HL-60 (cell line): ENCODE data around the gene TRPC4AP.
"Not testable (repeated sequence)": the region's sequence is repeated elsewhere in the genome, so short reads cannot be mapped to it uniquely, and the experiment has no call there.

Experiments
- DNase-seq, 2 experiments: peaks; one replicate each; pipeline ENCODE4 v3.0.0-alpha.2; 2010 to 2020; ENCODE audit warnings: low read depth in 1 of 2, low spot score in 1 of 2
- H3K27ac ChIP-seq: fragments of 250-450 bp; sonication (Bioruptor Pico); replicated peaks from 2 replicates; pipeline ENCODE4 v1.5.1; 2020; ENCODE audit warnings: mild to moderate bottlenecking, moderate library complexity
- H3K27me3 ChIP-seq: fragments of 250-450 bp; sonication (Bioruptor Pico); 2 replicates; pipeline ENCODE4 v1.5.1; 2021; ENCODE audit warnings: mild to moderate bottlenecking, moderate library complexity; ENCODE audit not compliant: insufficient read depth, poor library complexity, severe bottlenecking
- H3K4me3 ChIP-seq: replicated peaks from 2 replicates; pipeline ENCODE4 v1.5.1; 2011; ENCODE audit warnings: mild to moderate bottlenecking, control low read depth, low read length; ENCODE audit not compliant: insufficient read depth
- GABPA ChIP-seq: IDR thresholded peaks from 2 replicates; pipeline ENCODE4 v1.6.1; 2012; ENCODE audit warnings: low read depth
- POLR2AphosphoS5 ChIP-seq: IDR thresholded peaks from 2 replicates; pipeline ENCODE4 v1.6.1; 2012; ENCODE audit warnings: low read depth
- REST ChIP-seq: IDR thresholded peaks from 2 replicates; pipeline ENCODE4 v1.6.1; 2012; ENCODE audit warnings: low read depth; ENCODE audit not compliant: insufficient replicate concordance
- SPI1 ChIP-seq: IDR thresholded peaks from 2 replicates; pipeline ENCODE4 v1.6.1; 2012; ENCODE audit warnings: low read depth, mild to moderate bottlenecking, borderline replicate concordance
- TF ChIP-seq, protein P1 (sequence below): IDR thresholded peaks from one replicate; pipeline ENCODE4 v1.5.1; 2011; ENCODE audit warnings: low read length, control low read depth, inconsistent platforms; ENCODE audit not compliant: insufficient read depth

The TRPC4AP gene

DNA sequence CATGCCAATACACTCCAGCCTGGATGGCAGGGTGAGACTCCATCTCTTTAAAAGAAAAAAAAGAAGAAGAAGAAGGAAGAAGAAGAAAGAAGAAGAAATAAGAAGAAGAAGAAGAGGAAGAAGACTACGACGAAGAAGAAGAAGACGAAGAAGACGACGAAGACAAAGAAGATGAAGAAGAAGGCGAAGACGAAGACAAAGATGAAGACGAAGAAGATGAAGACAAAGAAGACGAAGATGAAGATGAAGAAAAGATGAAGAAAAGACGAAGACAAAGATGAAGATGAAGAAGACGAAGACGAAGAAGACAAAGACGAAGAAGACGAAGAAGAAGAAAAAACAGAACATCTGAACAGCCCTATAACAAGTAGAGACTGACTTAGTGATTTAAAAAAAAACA is 33.0 kb downstream of the TRPC4AP start:
- Histone ChIP-seq H3K4me3 (no peak overlapping the region), H3K27ac (no peak overlapping the region), H3K27me3 (no peaks in the 10 kb centered on the region)
- TF ChIP-seq POLR2AphosphoS5 (no peak), REST (no peak), SPI1 (no peak), GABPA (no peak)
- TF ChIP-seq, protein P1, sequence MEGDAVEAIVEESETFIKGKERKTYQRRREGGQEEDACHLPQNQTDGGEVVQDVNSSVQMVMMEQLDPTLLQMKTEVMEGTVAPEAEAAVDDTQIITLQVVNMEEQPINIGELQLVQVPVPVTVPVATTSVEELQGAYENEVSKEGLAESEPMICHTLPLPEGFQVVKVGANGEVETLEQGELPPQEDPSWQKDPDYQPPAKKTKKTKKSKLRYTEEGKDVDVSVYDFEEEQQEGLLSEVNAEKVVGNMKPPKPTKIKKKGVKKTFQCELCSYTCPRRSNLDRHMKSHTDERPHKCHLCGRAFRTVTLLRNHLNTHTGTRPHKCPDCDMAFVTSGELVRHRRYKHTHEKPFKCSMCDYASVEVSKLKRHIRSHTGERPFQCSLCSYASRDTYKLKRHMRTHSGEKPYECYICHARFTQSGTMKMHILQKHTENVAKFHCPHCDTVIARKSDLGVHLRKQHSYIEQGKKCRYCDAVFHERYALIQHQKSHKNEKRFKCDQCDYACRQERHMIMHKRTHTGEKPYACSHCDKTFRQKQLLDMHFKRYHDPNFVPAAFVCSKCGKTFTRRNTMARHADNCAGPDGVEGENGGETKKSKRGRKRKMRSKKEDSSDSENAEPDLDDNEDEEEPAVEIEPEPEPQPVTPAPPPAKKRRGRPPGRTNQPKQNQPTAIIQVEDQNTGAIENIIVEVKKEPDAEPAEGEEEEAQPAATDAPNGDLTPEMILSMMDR, result no peak
- no peak for DNase-seq

GRCh38 chr20:35059110-35059509 is 33.5 kb downstream of the TRPC4AP start:
- TF ChIP-seq REST (no peak), GABPA (no peak), SPI1 (no peak), POLR2AphosphoS5 (no peak)
- TF ChIP-seq, protein P1, result no peak
- no peak for DNase-seq
- H3K4me3 ChIP-seq, result no peak overlapping the region
- no peak overlapping the region for H3K27ac ChIP-seq
- H3K27me3 ChIP-seq, result no peaks in the 10 kb centered on the region

DNA sequence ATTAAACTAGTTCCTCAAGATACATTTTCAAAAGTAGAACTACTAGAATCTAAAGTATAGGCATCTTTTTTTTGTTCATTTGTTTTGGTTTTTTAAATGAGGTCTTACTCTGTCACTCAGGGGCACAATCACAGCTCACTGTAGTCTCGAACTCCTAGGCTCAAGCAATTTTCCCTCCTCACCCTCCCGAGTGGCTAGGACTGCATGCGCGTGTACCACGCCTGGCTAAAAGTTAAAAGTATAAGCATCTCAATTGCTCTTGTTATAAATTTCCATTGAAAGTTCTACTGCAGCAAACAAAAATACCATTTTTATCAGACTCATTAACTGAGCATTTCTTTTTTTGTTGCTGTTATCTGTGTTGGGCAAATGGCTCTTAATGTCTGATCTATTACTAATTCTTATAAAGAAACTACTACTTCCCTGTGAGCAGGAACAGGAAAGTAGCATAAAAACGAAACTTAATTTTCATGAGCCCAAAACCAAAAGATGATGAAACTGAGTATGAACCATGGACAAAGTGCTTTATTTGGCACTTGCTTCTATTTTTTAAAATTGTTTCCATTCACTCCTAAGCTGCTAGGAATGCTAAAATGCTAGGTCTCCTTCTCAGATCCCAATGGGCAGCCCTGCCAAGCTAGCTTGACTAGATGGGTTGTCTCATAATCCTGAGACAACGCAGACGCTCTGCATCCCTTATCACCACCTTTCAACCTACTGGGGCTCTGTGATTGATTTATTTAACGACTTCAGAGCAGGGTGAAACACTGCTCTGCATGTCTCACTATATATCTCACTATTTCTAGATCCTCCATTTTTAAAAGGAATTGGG is 36.9 kb downstream of the TRPC4AP start:
- TF ChIP-seq POLR2AphosphoS5, result no peak
- H3K4me3 ChIP-seq, result no peak overlapping the region
- no peak overlapping the region for H3K27ac ChIP-seq
- H3K27me3 ChIP-seq, result no peaks in the 10 kb centered on the region
- DNase-seq, result no peak

DNA sequence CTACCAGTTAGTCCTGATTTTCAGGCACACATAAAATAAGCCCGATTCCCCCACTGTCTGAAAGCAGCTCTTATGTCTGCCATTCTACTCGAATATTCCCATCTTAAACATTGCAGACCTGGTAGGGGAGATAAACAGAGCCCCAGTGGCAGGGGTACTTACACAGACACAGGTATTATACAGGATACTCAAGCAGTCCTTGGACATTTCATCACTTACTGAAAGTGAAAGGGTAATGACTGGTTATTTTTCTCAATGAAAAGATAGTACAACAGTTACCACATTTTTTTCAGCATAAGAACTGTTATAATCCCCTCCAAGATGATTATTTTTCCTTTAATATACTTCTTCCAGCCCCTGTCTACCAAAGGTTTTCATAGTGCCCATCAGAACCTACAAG is 37.8 kb downstream of the TRPC4AP start:
- TF ChIP-seq GABPA (no peak), POLR2AphosphoS5 (no peak), REST (no peak), SPI1 (no peak)
- TF ChIP-seq, protein P1, result no peak
- Histone ChIP-seq H3K4me3 (no peak overlapping the region), H3K27ac (no peak overlapping the region)

DNA sequence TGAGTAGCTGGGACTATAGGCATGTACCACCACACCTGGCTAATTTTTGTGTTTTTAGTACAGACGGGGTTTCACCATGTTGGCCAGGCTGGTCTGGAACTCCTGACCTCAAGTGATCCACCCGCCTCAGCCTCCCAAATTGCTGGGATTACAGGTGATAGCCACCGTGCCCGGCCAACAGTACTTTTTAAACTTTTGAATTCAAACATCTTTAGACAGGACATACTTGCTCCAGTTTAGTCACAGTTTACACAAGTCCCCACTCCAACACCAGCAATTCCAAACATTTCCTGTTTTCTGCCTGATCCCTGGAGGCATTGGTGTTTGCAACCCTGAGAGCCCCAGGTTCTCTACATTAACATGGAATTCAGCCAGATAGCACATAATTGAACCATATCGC is 40.0 kb downstream of the TRPC4AP start:
- DNase-seq, result not testable (repeated sequence)

More for the DNA sequence above, 37.8 kb downstream of the TRPC4AP start:
- DNase-seq, result no peak
- H3K27me3 ChIP-seq, result no peaks in the 10 kb centered on the region

More for the DNA sequence above, 40.0 kb downstream of the TRPC4AP start:
- H3K4me3 ChIP-seq, H3K27me3 ChIP-seq, H3K27ac ChIP-seq: not testable (repeated sequence)
